DOHH2 (cell line): ENCODE measurements around the gene BMP6.

ENCODE experiments used
- CTCF ChIP-seq: fragments of 200-600 bp; sonication (generic); IDR thresholded peaks from one replicate; pipeline ENCODE4 v1.5.1; 2014; ENCODE audit warnings: antibody characterized with exemption, mild to moderate bottlenecking, low read depth, low read length; ENCODE audit not compliant: poor library complexity, severe bottlenecking
- EZH2phosphoT487 ChIP-seq: fragments of 200-600 bp; sonication (generic); IDR thresholded peaks from 2 replicates; pipeline ENCODE4 v1.6.1; 2017; ENCODE audit warnings: borderline replicate concordance, mild to moderate bottlenecking, antibody characterized with exemption, low read length, moderate library complexity, mixed read lengths

GRCh38 chr6:7758456-7758855 is 32.6 kb downstream of the BMP6 start:
- TF ChIP-seq CTCF (no peak), EZH2phosphoT487 (no peak)
